KBM-7 (cell line): Measurements from ENCODE around the gene RNF41.
"Not testable (repeated sequence)": the region's sequence is repeated elsewhere in the genome, so short reads cannot be mapped to it uniquely, and the experiment has no call there.

Source experiments
- DNase-seq: peaks from one replicate; pipeline ENCODE4 v3.0.0-alpha.2; 2015
- in situ Hi-C: fragments of 300-500 bp; cut with MboI; formaldehyde crosslinking; loops from 2 replicates; pipeline ENCODE4 v1.14.3; 2020; ENCODE audit warnings: low sequenced_read_pairs, low pct_unique_long_range_greater_than_20kb, mixed read lengths

Gene RNF41

DNA sequence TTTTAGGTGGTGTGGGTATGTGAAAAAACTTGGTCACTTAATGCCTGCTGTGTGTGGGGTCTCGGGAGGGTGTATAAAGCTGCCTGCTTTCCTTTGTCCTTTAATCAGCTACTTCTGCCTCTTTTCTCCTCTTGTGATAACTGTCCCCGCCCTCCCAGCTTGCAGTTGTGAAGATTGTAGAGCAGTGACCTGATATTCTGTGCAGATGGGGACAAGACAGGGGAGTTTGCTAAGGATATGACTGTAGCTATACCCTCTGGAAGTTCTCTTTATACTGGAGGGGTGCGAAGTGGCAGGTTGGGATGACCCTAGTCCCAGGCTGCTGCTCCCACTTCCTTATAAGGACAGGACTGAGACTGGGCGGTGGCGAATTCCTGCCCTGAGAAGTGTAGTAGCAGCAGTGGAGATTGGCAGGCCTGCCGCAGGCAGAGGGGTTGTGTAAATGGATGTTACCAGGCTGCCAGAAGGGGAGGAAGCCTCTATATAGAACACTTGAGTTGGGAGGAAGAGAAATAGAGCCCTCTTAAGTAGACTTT is 62.7 kb downstream of the RNF41 start:
- in situ Hi-C loops = no loop called here
- DNase-seq = peak; percentile 64

DNA sequence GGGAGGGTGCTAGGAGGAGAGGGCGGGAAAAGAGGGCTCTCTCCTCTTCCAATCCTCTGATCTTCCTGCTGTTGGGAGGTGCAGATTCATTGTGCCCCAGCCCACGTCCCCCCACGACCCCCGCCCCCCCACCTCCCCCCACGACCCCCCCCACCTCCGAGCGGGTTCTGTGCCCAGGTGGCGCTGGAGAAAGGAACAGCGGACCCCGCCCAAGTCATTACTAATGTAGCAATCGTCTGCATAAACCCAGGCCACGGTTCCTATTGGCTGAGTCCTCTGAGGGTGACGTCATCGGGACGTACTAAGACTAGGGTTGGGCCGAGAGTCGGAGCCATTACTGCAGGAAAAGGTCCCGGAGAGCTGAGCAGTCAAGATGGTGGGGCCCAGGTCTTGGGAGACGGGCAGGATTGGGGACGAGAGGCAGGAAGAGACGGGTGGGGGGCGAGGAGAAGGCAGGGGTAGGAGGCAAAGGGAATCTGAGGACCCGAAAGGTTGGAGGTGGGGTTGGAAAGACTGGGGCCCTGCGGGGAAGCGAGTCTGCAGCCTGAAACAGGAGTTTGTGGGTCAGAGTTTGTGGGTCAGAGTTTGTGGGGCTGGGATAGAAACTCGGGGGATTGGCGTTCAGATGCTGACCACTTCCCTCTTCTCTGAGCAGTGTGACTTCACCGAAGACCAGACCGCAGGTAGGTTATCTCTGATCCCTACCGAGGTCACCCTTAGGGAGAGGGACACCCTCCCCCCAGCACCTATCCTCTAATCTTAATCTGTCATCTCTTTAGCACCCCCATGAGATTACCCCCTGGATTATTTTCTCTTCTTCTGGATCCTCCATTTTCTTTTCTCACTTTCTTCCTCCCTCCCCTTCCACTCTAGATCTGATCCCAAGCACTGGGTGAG is 63.4 kb downstream of the RNF41 start, which contains the start of gene MYL6:
Gene MYL6 (plus strand): TSS at position 331 of the 897 bp plus-strand sequence. CDS start 43 bp downstream, at position 374.
- in situ Hi-C loops = no loop called here

DNA sequence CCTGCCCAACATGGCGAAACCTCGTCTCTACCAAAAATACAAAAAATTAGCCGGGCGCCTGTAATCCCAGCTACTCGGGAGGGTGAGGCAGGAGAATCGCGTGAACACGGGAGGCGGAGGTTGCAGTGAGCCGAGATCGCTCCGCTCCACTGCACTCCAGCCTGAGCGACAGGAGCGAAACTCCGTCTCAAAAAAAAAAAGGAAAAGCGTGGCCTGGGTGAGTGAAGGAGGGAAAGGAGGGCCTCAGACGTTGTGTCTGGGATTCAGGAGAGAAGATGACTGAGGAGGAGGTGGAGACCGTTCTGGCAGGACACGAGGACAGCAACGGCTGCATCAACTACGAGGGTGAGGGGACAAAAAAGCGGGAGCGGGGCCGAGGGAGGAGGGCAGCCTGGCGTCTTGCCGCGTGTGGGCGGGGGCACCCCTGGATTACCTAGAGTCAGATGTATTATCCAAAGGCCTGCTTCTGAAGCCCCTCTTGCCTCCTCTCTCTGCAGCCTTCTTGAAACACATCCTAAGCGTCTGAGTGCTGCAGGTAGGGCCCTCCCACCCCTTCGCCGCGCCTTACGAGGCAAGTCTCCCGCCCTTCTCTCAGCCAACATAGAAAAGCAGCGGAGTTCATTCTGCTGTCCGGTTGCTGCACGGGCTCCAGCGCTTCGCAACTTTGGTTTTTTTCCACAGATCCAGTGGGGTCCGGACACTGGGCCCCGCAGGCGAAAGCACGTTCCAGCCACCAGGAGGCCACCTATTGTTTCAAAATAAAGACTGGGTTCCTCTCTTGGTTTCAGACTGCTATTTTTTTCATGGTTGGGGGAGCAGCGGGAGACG is 64.3 kb downstream of the RNF41 start:
- DNase-seq = peak; percentile 86
- in situ Hi-C loops = no loop called here

More for the DNA sequence above, 63.4 kb downstream of the RNF41 start, which contains the start of gene MYL6:
- DNase-seq = peak; percentile 91

- DNase-seq, in situ Hi-C loops: not testable (repeated sequence)
Measured at GRCh38 chr12:56156464-56157200, 65.1 kb downstream of the RNF41 start.

DNA sequence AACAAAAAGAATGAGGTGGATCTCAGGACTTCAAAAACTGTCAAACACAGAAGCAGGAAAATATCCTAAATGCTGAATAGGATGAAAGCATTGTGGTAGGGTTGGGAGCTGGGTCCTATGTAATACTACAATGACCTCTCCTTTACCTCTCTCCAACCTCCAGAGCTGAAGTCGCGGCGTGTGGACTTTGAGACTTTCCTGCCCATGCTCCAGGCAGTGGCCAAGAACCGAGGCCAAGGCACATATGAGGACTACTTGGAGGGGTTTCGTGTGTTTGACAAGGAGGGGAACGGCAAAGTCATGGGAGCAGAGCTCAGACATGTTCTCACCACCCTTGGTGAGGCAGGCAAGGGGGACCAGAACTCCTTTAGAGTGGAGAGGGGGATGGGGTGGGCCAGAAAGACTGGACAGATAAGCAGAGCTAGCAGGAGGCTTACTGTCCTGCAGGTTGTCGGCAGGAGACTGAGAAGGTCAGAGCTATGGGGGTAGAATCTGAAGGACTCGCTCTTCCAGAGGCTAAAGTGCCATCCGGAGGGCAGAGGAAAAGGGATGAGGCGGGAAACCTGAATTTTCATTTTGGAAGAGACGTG is 66.4 kb downstream of the RNF41 start:
- no peak for DNase-seq
- in situ Hi-C loops = no loop called here

GRCh38 chr12:56154818-56155217 is 66.9 kb downstream of the RNF41 start:
- no peak for DNase-seq
- in situ Hi-C loops = no loop called here

- in situ Hi-C loops = no loop called here
- DNase-seq = no peak
Measured at GRCh38 chr12:56154246-56154771, 67.4 kb downstream of the RNF41 start.

- no peak for DNase-seq
- in situ Hi-C loops = no loop called here
Measured at GRCh38 chr12:56153678-56154065, 68.0 kb downstream of the RNF41 start.

- DNase-seq = no peak
- in situ Hi-C loops = no loop called here
Measured at GRCh38 chr12:56152756-56153677, 68.7 kb downstream of the RNF41 start.
